Body of pancreas (tissue), 4 donors: ENCODE results near the gene TENM4.

Source experiments
- POLR2A ChIP-seq, 3 donors: fragments of 450-650 bp; IDR thresholded peaks; one replicate each; pipeline ENCODE4 v1.6.1; 2016; ENCODE audit warnings: antibody characterized with exemption in 3 of 3, mild to moderate bottlenecking in 2 of 3
- TF ChIP-seq, protein P1 (sequence below), 7 experiments: fragments of 450-650 bp in 4 of 7; fragments of 200-600 bp in 3 of 7; sonication (generic) in 3 of 7; IDR thresholded peaks; one replicate each; pipeline ENCODE4 v1.5.1; 2016 to 2019; ENCODE audit warnings: antibody characterized with exemption in 7 of 7

DNA sequence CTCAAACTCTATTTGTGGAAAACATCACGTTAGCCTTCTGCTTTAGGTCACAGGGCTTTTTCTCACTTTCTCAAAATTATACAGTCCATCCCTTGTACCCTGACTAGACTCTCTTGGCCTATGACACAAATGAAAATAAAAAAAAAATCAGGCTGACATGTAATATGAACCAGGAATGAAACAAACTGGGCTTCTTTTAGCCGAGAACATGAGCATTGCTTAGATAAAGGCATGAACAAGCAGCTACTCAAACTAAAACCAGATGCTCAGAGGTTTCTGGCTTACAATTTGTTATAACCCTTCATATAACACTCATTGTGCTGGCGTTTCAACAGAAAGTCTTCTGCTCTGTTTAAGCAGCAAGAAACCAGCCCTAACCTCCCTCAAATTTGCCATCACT, 600.6 kb downstream of the TENM4 start:
- TF ChIP-seq, protein P1, sequence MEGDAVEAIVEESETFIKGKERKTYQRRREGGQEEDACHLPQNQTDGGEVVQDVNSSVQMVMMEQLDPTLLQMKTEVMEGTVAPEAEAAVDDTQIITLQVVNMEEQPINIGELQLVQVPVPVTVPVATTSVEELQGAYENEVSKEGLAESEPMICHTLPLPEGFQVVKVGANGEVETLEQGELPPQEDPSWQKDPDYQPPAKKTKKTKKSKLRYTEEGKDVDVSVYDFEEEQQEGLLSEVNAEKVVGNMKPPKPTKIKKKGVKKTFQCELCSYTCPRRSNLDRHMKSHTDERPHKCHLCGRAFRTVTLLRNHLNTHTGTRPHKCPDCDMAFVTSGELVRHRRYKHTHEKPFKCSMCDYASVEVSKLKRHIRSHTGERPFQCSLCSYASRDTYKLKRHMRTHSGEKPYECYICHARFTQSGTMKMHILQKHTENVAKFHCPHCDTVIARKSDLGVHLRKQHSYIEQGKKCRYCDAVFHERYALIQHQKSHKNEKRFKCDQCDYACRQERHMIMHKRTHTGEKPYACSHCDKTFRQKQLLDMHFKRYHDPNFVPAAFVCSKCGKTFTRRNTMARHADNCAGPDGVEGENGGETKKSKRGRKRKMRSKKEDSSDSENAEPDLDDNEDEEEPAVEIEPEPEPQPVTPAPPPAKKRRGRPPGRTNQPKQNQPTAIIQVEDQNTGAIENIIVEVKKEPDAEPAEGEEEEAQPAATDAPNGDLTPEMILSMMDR (IDR thresholded peaks at IDR 0.05) = no peak
- TF ChIP-seq POLR2A (IDR thresholded peaks at IDR 0.05) = no peak
